ENCODE data around the gene WDR33. TPM values are rescaled to one million over a fixed set of nuclear protein-coding genes. Genes with fewer than 3 reads are reported as not detected.

WDR33 gene
- total RNA-seq, 4 donors from 2014 or later: 35.2 to 48.0 (median 36.6) TPM

DNA sequence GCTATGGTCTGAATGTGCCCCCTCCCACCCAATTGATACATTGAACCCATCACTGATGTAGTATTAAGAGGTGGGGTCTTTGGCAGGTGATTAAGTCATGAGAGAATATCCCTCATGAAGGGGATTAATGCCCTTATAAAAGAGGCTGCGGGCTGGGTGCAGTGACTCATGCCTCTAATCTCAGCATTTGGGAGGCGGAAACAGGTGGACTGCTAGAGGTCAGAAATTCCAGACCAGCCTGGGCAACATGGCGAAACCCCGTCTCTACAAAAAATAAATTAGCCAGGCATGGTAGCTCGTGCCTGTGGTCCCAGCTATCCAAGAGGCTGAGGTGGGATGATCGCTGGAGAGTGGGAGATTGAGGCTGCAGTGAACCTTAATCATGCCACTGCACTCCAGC is 32.7 kb upstream of the WDR33 start:
- DNase-seq: no peak
- H3K4me3 ChIP-seq: no peak overlapping the region
- no peaks in the 10 kb centered on the region for H3K4me1 ChIP-seq
- no peaks in the 10 kb centered on the region for H3K9me3 ChIP-seq
- TF ChIP-seq POLR2A (IDR thresholded peaks at IDR 0.05) (no peak), EP300 (IDR thresholded peaks at IDR 0.05; ENCODE audit: low read depth) (no peak), POLR2AphosphoS5 (IDR thresholded peaks at IDR 0.05) (no peak)
- TF ChIP-seq, protein P1, sequence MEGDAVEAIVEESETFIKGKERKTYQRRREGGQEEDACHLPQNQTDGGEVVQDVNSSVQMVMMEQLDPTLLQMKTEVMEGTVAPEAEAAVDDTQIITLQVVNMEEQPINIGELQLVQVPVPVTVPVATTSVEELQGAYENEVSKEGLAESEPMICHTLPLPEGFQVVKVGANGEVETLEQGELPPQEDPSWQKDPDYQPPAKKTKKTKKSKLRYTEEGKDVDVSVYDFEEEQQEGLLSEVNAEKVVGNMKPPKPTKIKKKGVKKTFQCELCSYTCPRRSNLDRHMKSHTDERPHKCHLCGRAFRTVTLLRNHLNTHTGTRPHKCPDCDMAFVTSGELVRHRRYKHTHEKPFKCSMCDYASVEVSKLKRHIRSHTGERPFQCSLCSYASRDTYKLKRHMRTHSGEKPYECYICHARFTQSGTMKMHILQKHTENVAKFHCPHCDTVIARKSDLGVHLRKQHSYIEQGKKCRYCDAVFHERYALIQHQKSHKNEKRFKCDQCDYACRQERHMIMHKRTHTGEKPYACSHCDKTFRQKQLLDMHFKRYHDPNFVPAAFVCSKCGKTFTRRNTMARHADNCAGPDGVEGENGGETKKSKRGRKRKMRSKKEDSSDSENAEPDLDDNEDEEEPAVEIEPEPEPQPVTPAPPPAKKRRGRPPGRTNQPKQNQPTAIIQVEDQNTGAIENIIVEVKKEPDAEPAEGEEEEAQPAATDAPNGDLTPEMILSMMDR (IDR thresholded peaks at IDR 0.05): no peak
- no peaks in the 10 kb centered on the region for H3K27me3 ChIP-seq
- in situ Hi-C loops (cut with MboI; ENCODE audit: low pct_ligation_motif_present in 1 of 4, low pct_unique_long_range_greater_than_20kb in 1 of 4, low sequenced_read_pairs in 3 of 4): no loop called here
- H3K36me3 ChIP-seq: peaks cover 0 to 31% (median 9%) of the 10 kb centered on the region in 4 donors
- WGBS, 2 donors (ENCODE audit: low coverage in 1 of 2): 98% methylated on average over 6 of the region's 6 CpGs; no CpG with 5 or more reads in 1 of the 2 donors
- no peak overlapping the region for H3K27ac ChIP-seq
- intact Hi-C loops (cut with DNase I; ENCODE audit: low total_unique reads): no loop called here

DNA sequence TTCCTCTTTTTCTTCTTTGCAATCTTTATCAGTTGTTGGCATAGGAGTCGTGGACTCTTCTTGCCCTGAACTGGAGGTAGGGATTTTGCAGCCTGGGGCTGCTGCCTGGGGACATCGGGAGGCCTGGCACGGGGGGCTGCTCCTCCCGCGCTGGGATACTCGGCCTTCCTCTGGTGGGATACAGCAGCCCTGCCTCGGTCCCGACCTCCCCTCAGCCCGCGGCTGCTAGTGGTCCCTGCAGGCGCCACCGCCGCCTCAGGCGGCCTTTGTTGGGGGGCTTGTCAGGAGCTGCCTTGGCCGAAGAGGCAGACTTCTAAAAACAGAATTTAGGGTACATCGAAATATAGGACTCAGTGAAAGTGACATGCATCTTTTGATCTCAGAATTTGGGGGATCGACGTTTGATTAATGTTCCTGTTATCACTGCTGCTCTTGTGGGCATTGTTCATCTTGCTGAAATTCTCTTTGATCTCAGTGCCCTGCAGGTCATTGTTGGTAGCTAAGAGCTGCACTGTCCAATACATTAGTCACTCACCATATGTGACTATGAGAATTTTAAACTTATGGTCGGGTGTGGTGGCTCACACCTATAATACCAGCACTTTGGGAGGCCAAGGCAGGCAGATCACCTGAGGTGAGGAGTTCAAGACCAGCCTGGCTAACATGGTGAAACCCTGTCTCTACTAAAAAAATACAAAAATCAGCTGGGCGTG is 30.7 kb upstream of the WDR33 start:
- Histone ChIP-seq H3K9me3 (no peaks in the 10 kb centered on the region), H3K4me1 (no peaks in the 10 kb centered on the region), H3K4me3 (no peak overlapping the region), H3K36me3 (peaks cover 0 to 11% (median 3%) of the 10 kb centered on the region in 4 donors), H3K27ac (no peak overlapping the region), H3K27me3 (no peaks in the 10 kb centered on the region)
- DNase-seq: no peak
- TF ChIP-seq, protein P1 (IDR thresholded peaks at IDR 0.05): no peak
- 20 to 81% methylated on average over 1 to 20 of the region's 20 CpGs for WGBS, 2 donors (ENCODE audit: low coverage in 1 of 2)
- intact Hi-C loops (cut with DNase I; ENCODE audit: low total_unique reads) (no loop called here), in situ Hi-C loops (cut with MboI; ENCODE audit: low pct_ligation_motif_present in 1 of 4, low pct_unique_long_range_greater_than_20kb in 1 of 4, low sequenced_read_pairs in 3 of 4) (no loop called here)

- TF ChIP-seq POLR2AphosphoS5 (IDR thresholded peaks at IDR 0.05): no peak
- no peak for TF ChIP-seq POLR2A (IDR thresholded peaks at IDR 0.05)
- TF ChIP-seq, protein P1 (IDR thresholded peaks at IDR 0.05): no peak
- 88 to 93% methylated on average over 3 to 4 of the region's 4 CpGs for WGBS, 2 donors (ENCODE audit: low coverage in 1 of 2)
- Histone ChIP-seq H3K27ac (no peak overlapping the region), H3K36me3 (peaks cover 0 to 4% (median 0%) of the 10 kb centered on the region in 4 donors), H3K4me3 (no peak overlapping the region), H3K4me1 (no peaks in the 10 kb centered on the region), H3K27me3 (no peaks in the 10 kb centered on the region), H3K9me3 (no peaks in the 10 kb centered on the region)
- in situ Hi-C loops (cut with MboI; ENCODE audit: low pct_ligation_motif_present in 1 of 4, low pct_unique_long_range_greater_than_20kb in 1 of 4, low sequenced_read_pairs in 3 of 4): no loop called here
- DNase-seq: no peak
- intact Hi-C loops (cut with DNase I; ENCODE audit: low total_unique reads): no loop called here
Observed at GRCh38 chr2:127840893-127841292, 29.9 kb upstream of the WDR33 start.

DNA sequence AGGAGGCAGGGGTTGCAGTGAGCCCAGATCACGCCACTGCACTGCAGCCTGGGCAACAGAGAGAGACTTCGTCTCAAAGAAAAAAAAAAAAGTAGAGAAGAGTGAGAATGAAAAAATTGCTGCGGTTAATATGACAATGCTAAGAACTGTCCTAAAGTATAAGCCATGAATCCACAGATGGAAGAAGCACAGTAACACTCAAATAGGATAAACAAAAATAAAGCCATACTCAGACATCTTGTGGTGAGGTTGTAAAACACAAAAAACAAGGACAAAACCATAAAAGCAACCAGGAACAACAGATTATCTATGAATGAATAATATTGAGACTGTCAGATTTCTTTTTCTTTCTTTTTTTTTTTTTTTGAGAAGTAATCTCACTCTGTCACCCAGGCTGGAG is 24.0 kb upstream of the WDR33 start:
- Histone ChIP-seq H3K9me3 (no peaks in the 10 kb centered on the region), H3K36me3 (no peaks in the 10 kb centered on the region), H3K27ac (no peak overlapping the region), H3K4me3 (no peak overlapping the region), H3K27me3 (no peaks in the 10 kb centered on the region), H3K4me1 (no peaks in the 10 kb centered on the region)
- in situ Hi-C loops (cut with MboI; ENCODE audit: low pct_ligation_motif_present in 1 of 4, low pct_unique_long_range_greater_than_20kb in 1 of 4, low sequenced_read_pairs in 3 of 4): no loop called here
- intact Hi-C loops (cut with DNase I; ENCODE audit: low total_unique reads): no loop called here
- 30 to 75% methylated on average over 1 to 3 of the region's 3 CpGs for WGBS, 2 donors (ENCODE audit: low coverage in 1 of 2)
- TF ChIP-seq POLR2AphosphoS5 (IDR thresholded peaks at IDR 0.05) (no peak), POLR2A (IDR thresholded peaks at IDR 0.05) (no peak), EP300 (IDR thresholded peaks at IDR 0.05; ENCODE audit: low read depth) (no peak)
- TF ChIP-seq, protein P1 (IDR thresholded peaks at IDR 0.05): no peak
- no peak for DNase-seq
